GM21786 (cell line): ENCODE measurements around the gene VPS4A.
"Not testable (repeated sequence)": the region's sequence is repeated elsewhere in the genome, so short reads cannot be mapped to it uniquely, and the experiment has no call there.

Experiments
- ATAC-seq: cut with Tn5 transposase; IDR thresholded peaks from one replicate; pipeline ENCODE4 v1.9.1; 2021; ENCODE audit not compliant: unreplicated experiment

The VPS4A gene

DNA sequence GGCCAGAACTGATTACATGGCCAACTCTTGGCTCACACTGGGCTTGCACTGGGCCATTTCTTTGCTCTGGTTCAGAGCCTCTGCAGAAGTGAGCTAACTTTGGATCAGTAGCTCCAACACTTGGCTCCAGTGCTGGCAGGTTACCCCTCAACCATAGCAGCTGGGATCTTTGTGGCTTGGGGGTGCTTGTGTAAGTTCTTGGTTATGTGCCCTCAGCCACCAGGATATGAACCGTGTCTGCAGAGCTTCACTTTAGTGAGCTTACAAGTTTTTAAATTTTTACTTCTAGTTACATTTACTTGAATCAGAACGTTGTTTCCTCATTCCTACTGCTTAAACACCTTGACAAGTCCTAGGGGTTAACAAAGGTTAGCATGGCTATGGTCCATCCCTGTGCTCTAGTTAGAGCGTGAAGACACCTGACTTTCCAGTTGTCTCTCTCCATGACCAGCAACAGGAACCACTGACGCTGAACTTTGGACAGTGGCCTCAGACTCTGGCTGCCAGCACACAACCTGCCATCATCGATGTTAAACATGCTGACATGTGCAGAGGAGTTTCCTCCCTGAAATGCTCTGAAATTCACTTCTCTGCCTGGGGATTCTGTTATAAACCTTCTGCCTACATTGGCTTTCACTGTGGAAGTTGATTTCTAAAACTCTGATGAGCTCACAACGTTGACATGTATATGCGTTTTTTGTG lies 15.2 kb downstream of the VPS4A start:
- ATAC-seq: no peak

GRCh38 chr16:69327585-69328310 lies 16.6 kb downstream of the VPS4A start:
- no peak for ATAC-seq

- ATAC-seq: no peak
Measured at GRCh38 chr16:69328854-69329316, 17.7 kb downstream of the VPS4A start.

GRCh38 chr16:69329369-69330285 lies 18.5 kb downstream of the VPS4A start:
- peak; percentile 25 for ATAC-seq

DNA sequence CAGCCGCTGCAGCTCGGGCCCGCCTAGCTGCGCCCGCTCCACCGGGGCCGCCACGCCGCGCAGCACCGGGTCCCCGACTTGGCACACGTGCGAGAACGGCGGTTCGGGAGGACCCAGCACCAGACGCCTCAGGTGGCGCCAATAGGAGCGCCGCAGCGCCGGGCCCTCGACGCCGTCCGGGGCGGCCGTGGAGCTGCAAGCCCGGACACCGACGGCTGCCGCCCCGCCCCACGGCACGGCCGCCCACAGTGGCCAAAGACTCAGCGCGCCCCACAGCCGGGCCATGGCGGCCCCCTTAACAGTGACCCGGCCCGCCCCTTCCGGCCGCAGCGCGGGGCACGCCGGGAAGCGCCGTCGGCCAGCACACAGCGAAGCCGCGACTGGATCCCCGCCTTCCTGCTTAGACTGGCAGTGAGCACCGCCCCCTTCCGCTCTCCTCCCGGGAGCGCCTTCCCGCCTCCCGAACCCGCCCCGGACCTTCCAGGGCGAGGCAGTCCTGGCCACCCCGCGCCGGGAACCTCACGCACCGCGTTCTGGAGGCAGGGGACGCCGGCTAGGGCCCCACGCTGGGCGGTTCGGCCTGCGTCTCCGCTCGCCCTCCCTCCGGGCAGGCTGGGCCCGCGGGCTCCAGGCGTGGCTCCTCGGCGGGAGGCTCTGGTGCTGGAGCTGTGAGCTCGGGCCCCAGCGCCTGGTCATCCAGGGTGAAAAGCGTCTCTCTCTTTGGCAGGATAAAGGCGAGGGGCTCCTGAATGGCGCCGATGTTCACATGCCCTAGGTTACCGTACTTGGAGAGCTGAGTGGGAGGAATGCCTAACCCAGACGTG lies 19.3 kb downstream of the VPS4A start, which contains the start of gene PDF:
TSS of gene PDF (minus strand) at position 303 of the 824 bp plus-strand sequence. CDS start at position 285, 18 bp downstream.
- peak; percentile 90 for ATAC-seq

- ATAC-seq: no peak
Measured at GRCh38 chr16:69334696-69335095, 23.5 kb downstream of the VPS4A start.

DNA sequence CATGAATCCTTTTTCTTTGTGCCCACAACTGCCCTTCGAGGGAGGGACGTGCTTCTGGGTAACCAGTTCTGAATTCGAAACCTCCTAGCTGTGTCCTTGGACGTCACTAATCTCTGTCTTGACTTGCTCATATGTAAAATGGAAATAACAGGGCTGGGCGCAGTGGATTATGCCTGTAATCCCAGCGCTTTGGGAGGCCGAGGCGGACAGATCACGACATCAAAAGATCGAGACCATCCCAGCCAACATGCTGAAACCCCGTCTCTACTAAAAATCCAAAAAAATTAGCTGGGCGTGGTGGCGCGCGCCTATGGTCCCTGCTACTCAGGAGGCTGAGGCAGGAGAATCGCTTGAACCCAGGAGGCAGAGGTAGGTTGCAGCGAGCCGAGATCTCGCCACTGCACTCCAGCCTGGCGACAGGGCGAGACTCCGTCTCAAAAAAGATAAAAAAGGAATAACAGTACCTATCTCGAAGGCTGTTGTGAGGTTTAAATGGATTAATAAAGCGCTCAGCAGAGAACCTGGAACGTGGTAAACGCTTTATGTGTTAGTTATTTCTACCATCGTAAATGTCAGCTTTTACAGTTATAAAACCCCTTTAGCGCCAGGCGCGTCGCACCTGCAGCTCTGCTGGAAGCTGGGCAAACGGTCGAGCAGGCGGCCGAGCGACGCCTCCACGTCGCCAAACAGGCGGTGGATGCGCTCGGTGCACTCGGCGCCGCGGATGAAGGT lies 27.6 kb downstream of the VPS4A start:
- no peak for ATAC-seq

DNA sequence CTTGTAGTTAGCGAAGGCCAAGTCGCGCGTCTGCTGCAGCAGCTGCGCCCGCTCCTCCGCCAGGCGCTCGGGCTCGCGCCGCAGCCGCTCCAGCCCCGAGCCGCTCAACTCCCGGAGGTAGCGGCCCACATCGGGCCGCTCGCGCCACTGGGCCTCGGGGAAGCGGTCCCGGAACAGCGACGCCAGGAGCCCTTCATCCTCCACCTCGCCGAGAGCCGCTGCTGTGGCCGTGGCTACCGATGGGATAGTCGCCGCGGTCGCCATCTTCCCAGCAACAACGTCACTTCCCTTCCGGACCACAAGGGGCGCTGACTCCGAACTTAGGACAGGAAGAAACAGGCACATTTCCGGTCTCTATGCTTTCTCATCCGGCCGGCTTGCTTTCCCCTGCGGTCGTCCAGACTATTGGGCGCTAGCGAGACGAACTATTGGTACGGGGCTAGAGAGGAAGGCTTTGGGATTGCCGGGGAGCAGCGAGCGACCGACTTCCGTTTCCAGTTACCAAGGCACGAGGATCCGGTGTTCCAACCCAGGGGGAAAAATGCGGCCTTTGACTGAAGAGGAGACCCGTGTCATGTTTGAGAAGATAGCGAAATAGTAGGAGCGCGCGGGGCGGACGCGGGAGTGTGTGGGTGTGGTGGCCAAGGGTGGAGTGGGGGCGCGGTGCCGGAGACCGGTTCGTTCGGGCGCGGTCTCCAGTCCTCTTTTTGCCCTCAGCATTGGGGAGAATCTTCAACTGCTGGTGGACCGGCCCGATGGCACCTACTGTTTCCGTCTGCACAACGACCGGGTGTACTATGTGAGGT lies 28.3 kb downstream of the VPS4A start, which contains the start of the genes COG8 and NIP7:
TSS of gene COG8 (minus strand) at position 276 of the 806 bp plus-strand sequence. CDS start at position 264, 12 bp downstream.
TSS of gene NIP7 (plus strand) at position 484 of the 806 bp plus-strand sequence. CDS start at position 542, 58 bp downstream.
- ATAC-seq: peak; percentile 94

DNA sequence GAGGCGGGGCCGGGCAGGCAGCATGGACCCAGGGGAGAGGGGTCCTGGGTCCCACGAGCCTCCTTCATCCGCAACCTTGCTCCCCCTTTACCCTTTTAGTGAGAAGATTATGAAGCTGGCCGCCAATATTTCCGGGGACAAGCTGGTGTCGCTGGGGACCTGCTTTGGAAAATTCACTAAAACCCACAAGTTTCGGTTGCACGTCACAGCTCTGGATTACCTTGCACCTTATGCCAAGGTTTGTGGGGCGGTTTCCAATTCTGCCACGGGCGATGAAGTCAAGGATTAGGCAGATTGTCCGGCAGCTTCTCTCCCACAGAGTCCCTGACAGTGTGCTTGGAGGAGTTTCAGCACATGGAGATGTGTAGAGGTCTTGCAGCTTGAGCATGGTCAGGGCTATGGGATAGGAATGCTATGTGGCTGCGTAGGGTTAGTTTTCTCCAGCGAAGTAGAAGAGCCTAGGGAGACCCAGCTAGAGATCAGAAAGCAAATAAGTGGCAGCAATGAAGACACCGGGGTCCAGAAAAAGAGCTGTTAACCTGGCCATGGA lies 29.0 kb downstream of the VPS4A start:
- ATAC-seq: no peak

DNA sequence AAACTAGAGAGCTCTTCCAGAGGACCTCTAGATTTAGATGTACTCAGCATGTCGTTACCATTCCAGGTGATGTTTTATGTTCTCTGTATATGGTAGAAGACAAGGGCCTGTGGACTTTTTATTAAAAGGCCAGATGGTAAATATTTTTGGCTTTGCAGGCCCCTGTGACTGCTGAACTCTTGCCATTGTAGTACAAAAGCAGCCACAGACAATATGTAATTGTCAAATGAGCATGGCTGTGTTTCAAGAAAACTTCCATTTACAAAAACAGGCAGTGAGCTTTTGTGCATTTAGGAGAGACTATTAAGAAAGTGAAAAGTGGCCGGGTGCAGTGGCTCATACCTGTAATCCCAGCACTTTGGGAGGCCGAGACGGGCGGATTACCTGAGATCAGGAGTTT lies 33.0 kb downstream of the VPS4A start:
- ATAC-seq: no peak

DNA sequence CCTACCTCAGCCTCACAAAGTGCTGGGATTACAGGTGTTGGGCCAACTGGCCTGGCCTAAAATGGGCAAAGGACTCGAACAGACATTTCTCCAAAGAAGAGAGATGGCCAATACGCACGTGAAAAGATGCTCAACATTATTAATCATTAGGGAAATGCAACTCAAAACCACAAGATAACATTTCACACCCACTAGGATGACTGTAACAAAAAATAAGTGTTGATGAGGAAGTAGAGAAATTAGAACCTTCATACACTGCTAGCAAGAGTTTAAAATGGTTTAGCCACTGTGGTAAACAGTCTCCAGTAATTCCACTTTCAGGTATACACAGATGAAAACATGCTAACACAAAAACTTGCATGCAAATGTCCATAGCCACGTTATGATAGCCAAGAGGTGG lies 34.8 kb downstream of the VPS4A start:
- no peak for ATAC-seq

DNA sequence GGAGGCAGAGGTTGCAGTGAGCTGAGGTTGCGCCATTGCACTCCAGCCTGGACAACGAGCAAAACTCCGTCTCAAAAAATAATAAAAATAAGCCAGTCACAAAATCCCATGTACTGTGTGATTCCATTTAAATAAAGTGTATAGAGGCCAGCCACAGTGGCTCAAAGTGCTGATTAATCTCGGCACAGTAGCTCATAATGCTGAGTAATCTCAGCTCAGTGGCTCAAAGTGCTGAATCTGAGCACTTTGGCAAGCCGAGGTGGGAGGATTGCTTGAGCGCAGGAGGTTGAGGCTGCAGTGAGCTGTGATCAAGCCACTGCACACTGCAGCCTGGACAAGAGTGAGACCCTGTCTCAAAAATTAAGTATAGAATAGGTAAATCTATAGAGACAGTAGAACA lies 35.5 kb downstream of the VPS4A start:
- no peak for ATAC-seq

GRCh38 chr16:69348222-69348621 lies 37.1 kb downstream of the VPS4A start:
- no peak for ATAC-seq

DNA sequence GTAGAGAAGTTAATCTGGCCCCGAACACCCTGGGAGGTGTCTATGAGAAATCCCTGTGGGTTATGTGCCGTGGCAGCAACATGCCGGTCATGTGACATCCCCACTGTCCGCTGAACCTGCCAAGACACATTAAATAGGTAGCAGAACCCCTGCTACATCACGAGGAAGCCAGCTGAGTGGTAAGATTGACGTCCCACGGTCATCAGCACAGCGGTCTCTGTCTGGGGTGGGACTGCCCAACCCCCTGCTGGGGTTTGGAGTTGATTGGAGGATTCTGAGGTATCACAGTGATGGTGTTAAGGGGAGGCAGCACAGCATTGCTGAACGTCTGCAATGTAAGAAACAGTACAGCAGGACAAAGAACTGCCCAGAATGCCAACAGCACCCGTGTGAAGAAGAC lies 38.4 kb downstream of the VPS4A start:
- no peak for ATAC-seq

GRCh38 chr16:69350536-69351133 lies 39.5 kb downstream of the VPS4A start:
- no peak for ATAC-seq

DNA sequence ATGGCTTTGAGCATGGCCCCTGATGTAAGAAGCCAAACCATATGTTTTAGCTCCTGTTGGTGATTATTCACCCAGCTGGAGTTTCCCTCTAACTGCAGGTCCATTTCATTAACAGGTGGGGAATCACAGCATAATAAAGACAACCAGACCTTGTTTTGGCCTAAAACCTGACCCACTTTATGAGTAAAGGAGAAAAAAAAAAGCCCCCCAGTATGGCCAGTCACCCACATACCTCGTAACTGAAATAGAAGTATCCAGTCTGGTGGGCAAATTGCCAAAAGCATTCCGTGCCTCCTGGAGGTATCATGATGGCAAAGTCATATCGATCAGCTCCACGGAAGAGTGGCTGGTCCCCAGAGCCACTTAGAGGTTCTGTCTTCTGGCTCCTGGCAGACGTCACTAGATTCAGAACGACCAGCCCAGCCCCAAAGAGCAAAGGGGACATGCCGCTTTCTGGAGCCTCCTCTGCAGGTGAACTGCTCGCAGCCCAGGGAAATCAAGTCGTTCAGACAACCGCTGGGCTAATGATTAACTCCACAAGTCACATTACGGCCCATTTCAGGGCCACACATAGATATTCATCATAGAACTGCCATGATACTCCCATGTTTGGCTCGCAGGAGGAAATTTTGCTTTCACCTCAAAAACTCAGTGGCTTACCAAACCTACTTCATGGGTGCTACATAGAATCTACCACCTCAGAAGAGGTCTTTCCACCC lies 40.3 kb downstream of the VPS4A start, which contains the start of gene TMED6:
TSS of gene TMED6 (minus strand) at position 478 of the 719 bp plus-strand sequence. CDS start at position 445, 33 bp downstream.
- no peak for ATAC-seq

- ATAC-seq: not testable (repeated sequence)
Measured at GRCh38 chr16:69360070-69360469, 48.9 kb downstream of the VPS4A start.
